Endothelial cell of umbilical vein (primary cell): Measurements from ENCODE around the gene RASGRP1. TPM values are rescaled to one million over a fixed set of nuclear protein-coding genes. Genes with fewer than 3 reads are reported as not detected.

Experiments used
- BruUV-seq: library from RNA; stranded (reverse); fragments of 400-500 nt; replicated peaks from 2 replicates; lab custom pipeline; 2021; lab: Mats Ljungman, UMichigan
- CTCF ChIA-PET: fragments of 300-600, 350-600 bp; sonication (Branson Sonifier 250); formaldehyde crosslinking; loops from one replicate; lab custom pipeline; 2021; ENCODE audit warnings: antibody characterized with exemption, inconsistent platforms; lab: Charles Lee
- POLR2A ChIA-PET: fragments of 300-600, 350-600 bp; sonication (Branson Sonifier 250); formaldehyde crosslinking; loops from one replicate; lab custom pipeline; 2021; ENCODE audit warnings: antibody characterized with exemption, inconsistent platforms; lab: Charles Lee
- DNase-seq: peaks from one replicate; pipeline ENCODE4 v3.0.0-alpha.2; 2011; ENCODE audit warnings: low read depth, low spot score
- FAIRE-seq: peaks from 2 replicates; lab custom pipeline; 2011; peaks lifted over from hg19 to GRCh38; lab: Jason Lieb, UNC
- H2AFZ ChIP-seq: 2 replicates; pipeline ENCODE4 v1.6.0; 2012; ENCODE audit warnings: low read depth, low read length, control low read depth, inconsistent platforms
- H3K27ac ChIP-seq: 2 replicates; pipeline ENCODE4 v1.5.1; 2011; ENCODE audit warnings: low read depth, mild to moderate bottlenecking, control low read depth, low read length, moderate library complexity; ENCODE audit not compliant: insufficient read depth
- H3K27me3 ChIP-seq, 2 experiments: 2 replicates each; pipeline versions ENCODE4 v1.6.0 to v1.6.1; 2011; ENCODE audit warnings: low read length in 2 of 2, mixed read lengths in 1 of 2; ENCODE audit not compliant: control insufficient read depth in 2 of 2, insufficient read depth in 2 of 2
- H3K36me3 ChIP-seq, 2 experiments: 2 replicates in 1 of 2; 3 replicates in 1 of 2; pipeline ENCODE4 v1.5.1; 2011; ENCODE audit warnings: low read length in 2 of 2, mild to moderate bottlenecking in 1 of 2, moderate library complexity in 1 of 2; ENCODE audit not compliant: control insufficient read depth in 2 of 2, insufficient read depth in 2 of 2; ENCODE audit errors: extremely low read depth in 1 of 2
- H3K4me1 ChIP-seq: 3 replicates; pipeline ENCODE4 v1.5.1; 2011; ENCODE audit warnings: mild to moderate bottlenecking, low read length; ENCODE audit not compliant: control insufficient read depth, insufficient read depth; ENCODE audit errors: extremely low read depth
- H3K4me2 ChIP-seq: 2 replicates; pipeline ENCODE4 v1.6.1; 2011; ENCODE audit warnings: low read length, control low read depth, mixed read lengths; ENCODE audit not compliant: insufficient read depth
- H3K4me3 ChIP-seq, 3 experiments: fragments of 200-600 bp in 1 of 3; sonication (generic), shearing (Covaris generic) in 1 of 3; replicated peaks in 1 of 3; 2 replicates each; pipeline ENCODE4 v1.5.1; 2011 to 2016; ENCODE audit warnings: control low read depth in 3 of 3, low read length in 3 of 3, mild to moderate bottlenecking in 2 of 3, inconsistent platforms in 1 of 3, low read depth in 1 of 3, moderate library complexity in 1 of 3; ENCODE audit not compliant: insufficient read depth in 1 of 3
- H3K79me2 ChIP-seq: 2 replicates; pipeline ENCODE4 v1.6.0; 2012; ENCODE audit warnings: low read length, inconsistent platforms; ENCODE audit not compliant: control insufficient read depth, insufficient read depth
- H3K9ac ChIP-seq: replicated peaks from 2 replicates; pipeline ENCODE3; 2011; ENCODE audit warnings: low read length, control low read depth; ENCODE audit not compliant: insufficient read depth; ENCODE audit errors: extremely low read depth
- H3K9me1 ChIP-seq: replicated peaks from 3 replicates; pipeline ENCODE4 v1.6.0; 2011; ENCODE audit warnings: mild to moderate bottlenecking, low read length; ENCODE audit not compliant: control insufficient read depth, insufficient read depth; ENCODE audit errors: extremely low read depth
- H3K9me3 ChIP-seq: replicated peaks from 2 replicates; pipeline ENCODE4 v1.5.1; 2012; ENCODE audit warnings: low read length, inconsistent platforms; ENCODE audit not compliant: control insufficient read depth, insufficient read depth
- H4K20me1 ChIP-seq: replicated peaks from 2 replicates; pipeline ENCODE3; 2011; ENCODE audit warnings: mild to moderate bottlenecking, low read length; ENCODE audit not compliant: control insufficient read depth, insufficient read depth; ENCODE audit errors: extremely low read depth
- CTCF ChIP-seq, 2 donors: IDR thresholded peaks; 1 replicate in 1 of 2; 2 replicates in 1 of 2; pipeline ENCODE4 v1.5.1; 2011; ENCODE audit warnings: low read length in 2 of 2, mild to moderate bottlenecking in 2 of 2, moderate library complexity in 2 of 2, control low read depth in 1 of 2, inconsistent platforms in 1 of 2, low read depth in 1 of 2; ENCODE audit not compliant: insufficient read depth in 1 of 2; ENCODE audit errors: extremely low read depth in 1 of 2
- EZH2 ChIP-seq: IDR thresholded peaks from 2 replicates; pipeline ENCODE4 v1.6.1; 2012; ENCODE audit warnings: borderline replicate concordance, low read depth, mild to moderate bottlenecking, moderate library complexity, low read length, inconsistent platforms; ENCODE audit not compliant: severe bottlenecking
- FOS ChIP-seq: IDR thresholded peaks from 2 replicates; pipeline ENCODE4 v1.6.1; 2011; ENCODE audit warnings: mild to moderate bottlenecking, low read length, moderate library complexity, borderline replicate concordance; ENCODE audit not compliant: insufficient read depth
- GATA2 ChIP-seq: IDR thresholded peaks from 2 replicates; pipeline ENCODE4 v1.7.0; 2011; ENCODE audit warnings: low read depth, mild to moderate bottlenecking, moderate library complexity, mixed read lengths, low read length; ENCODE audit not compliant: insufficient read length, insufficient read depth
- JUN ChIP-seq: IDR thresholded peaks from 2 replicates; pipeline ENCODE4 v1.6.1; 2011; ENCODE audit warnings: borderline replicate concordance, low read depth; ENCODE audit not compliant: insufficient read length, insufficient read depth
- MAX ChIP-seq: IDR thresholded peaks from 2 replicates; pipeline ENCODE4 v1.6.1; 2011; ENCODE audit not compliant: insufficient read depth, insufficient read length
- MYC ChIP-seq: IDR thresholded peaks from one replicate; pipeline ENCODE4 v1.6.1; 2011; ENCODE audit warnings: mild to moderate bottlenecking, low read depth, low read length
- POLR2A ChIP-seq: IDR thresholded peaks from 2 replicates; pipeline ENCODE4 v1.6.1; 2012; ENCODE audit warnings: low read depth, mild to moderate bottlenecking, control low read depth, low read length
- POLR2AphosphoS5 ChIP-seq: IDR thresholded peaks from 2 replicates; pipeline ENCODE4 v1.6.1; 2012; ENCODE audit warnings: low read depth, mild to moderate bottlenecking, control low read depth, low read length, moderate library complexity; ENCODE audit not compliant: insufficient read depth
- dilution Hi-C: fragments of 300-500 bp; cut with MboI; formaldehyde crosslinking; loops from one replicate; pipeline ENCODE4 v1.15.0; 2019; ENCODE audit warnings: low sequenced_read_pairs; ENCODE audit not compliant: extremely low pct_ligation_motif_present
- intact Hi-C: fragments of 100-400 bp; cut with micrococcal nuclease; formaldehyde crosslinking; loops from one replicate; pipeline ENCODE4 v1.10.0; 2022
- polyA plus RNA-seq, 4 experiments: library from polyadenylated mRNA; depleted of rRNA in 3 of 4; stranded (reverse) in 3 of 4; unstranded in 1 of 4; fragments of >200 nt; gene quantifications; 2 replicates each; pipeline versions ENCODE4 v1.2.1 to v1.2.3, GENCODE V29; 2011 to 2012; ENCODE audit warnings: missing spikeins in 1 of 4
- total RNA-seq: library from RNA; stranded (reverse); gene quantifications from 2 replicates; pipeline ENCODE4 v1.2.3, GENCODE V29; 2021

RASGRP1 gene
- total and polyA plus RNA-seq, 2 donors (not counting 3 experiments of a cell fraction or from before 2014, with no cell fraction given): 0.15 to 0.38 TPM

- H3K9me3 ChIP-seq: no peaks in the 10 kb centered on the region
- no TSS peak for BruUV-seq
- H4K20me1 ChIP-seq: no peaks in the 10 kb centered on the region
- H2AFZ ChIP-seq: no peak overlapping the region
- dilution Hi-C loops: no loop called here
- no peaks in the 10 kb centered on the region for H3K9me1 ChIP-seq
- H3K27me3 ChIP-seq: peaks cover 30 to 45% of the 10 kb centered on the region in 2 experiments
- ChIA-PET CTCF (interaction anchor here (0.9 to 1.1 kb wide), 2 partner anchors 85 to 123 kb away, joined by 3 read pairs; no protein-coding TSS in a partner anchor), POLR2A (no interaction called here)
- intact Hi-C loops: no loop called here
- TF ChIP-seq POLR2A (no peak), MYC (no peak), MAX (no peak), JUN (no peak), FOS (no peak), POLR2AphosphoS5 (no peak), GATA2 (no peak), CTCF (IDR thresholded peaks at IDR 0.05; ENCODE audit: extremely low read depth in 1 of 2, insufficient read depth in 1 of 2, low read depth in 1 of 2, low read length in 2 of 2) (no peak), EZH2 (no peak)
- H3K4me3 ChIP-seq: no peak overlapping the region
- FAIRE-seq: no peak
- DNase-seq: no peak
- H3K79me2 ChIP-seq: no peaks in the 10 kb centered on the region
- H3K27ac ChIP-seq: no peak overlapping the region
- no peak overlapping the region for H3K9ac ChIP-seq
- H3K36me3 ChIP-seq: no peaks in the 10 kb centered on the region
- no peak overlapping the region for H3K4me2 ChIP-seq
- H3K4me1 ChIP-seq: no peaks in the 10 kb centered on the region
These were observed 4.8 kb downstream of the RASGRP1 start for GRCh38 chr15:38559636-38560307.
